Fibroblast of lung (primary cell): ENCODE measurements around the gene SORCS2. TPM values are rescaled to one million over a fixed set of nuclear protein-coding genes. Genes with fewer than 3 reads are reported as not detected.

ENCODE experiments used
- DNase-seq, 2 donors: peaks; one replicate each; pipeline versions ENCODE4 v3.0.0 to v3.0.0-alpha.2; 2010; ENCODE audit warnings: low read depth in 2 of 2
- H2AFZ ChIP-seq: 2 replicates; pipeline ENCODE4 v1.5.1; 2012; ENCODE audit warnings: low read length, control low read depth, inconsistent platforms
- H3K27ac ChIP-seq: 2 replicates; pipeline ENCODE4 v1.5.1; 2011; ENCODE audit warnings: low read length, control low read depth; ENCODE audit not compliant: insufficient read depth
- H3K27me3 ChIP-seq: 2 replicates; pipeline ENCODE4 v1.5.1; 2011; ENCODE audit warnings: mild to moderate bottlenecking, low read length; ENCODE audit not compliant: control insufficient read depth, insufficient read depth
- H3K36me3 ChIP-seq: 2 replicates; pipeline ENCODE4 v1.5.1; 2011; ENCODE audit warnings: low read length; ENCODE audit not compliant: control insufficient read depth, insufficient read depth
- H3K4me1 ChIP-seq: 2 replicates; pipeline ENCODE4 v1.5.1; 2011; ENCODE audit warnings: low read length; ENCODE audit not compliant: control insufficient read depth, insufficient read depth; ENCODE audit errors: extremely low read depth
- H3K4me2 ChIP-seq: 2 replicates; pipeline ENCODE4 v1.5.1; 2011; ENCODE audit warnings: low read length, control low read depth; ENCODE audit not compliant: insufficient read depth; ENCODE audit errors: extremely low read depth
- H3K4me3 ChIP-seq, 4 experiments: fragments of 200-600 bp in 1 of 4; sonication (generic) in 1 of 4; replicated peaks in 1 of 4; 2 replicates each; pipeline ENCODE4 v1.5.1; 2011 to 2016; ENCODE audit warnings: low read length in 4 of 4, low read depth in 3 of 4, mild to moderate bottlenecking in 3 of 4, control low read depth in 2 of 4, inconsistent platforms in 1 of 4, mixed read lengths in 1 of 4; ENCODE audit not compliant: insufficient read depth in 1 of 4; ENCODE audit errors: control extremely low read depth in 1 of 4
- H3K79me2 ChIP-seq: 2 replicates; pipeline ENCODE4 v1.5.1; 2012; ENCODE audit warnings: mild to moderate bottlenecking, low read length, inconsistent platforms; ENCODE audit not compliant: control insufficient read depth, insufficient read depth
- H3K9ac ChIP-seq: 2 replicates; pipeline ENCODE4 v1.5.1; 2011; ENCODE audit warnings: mild to moderate bottlenecking, low read length, control low read depth; ENCODE audit not compliant: insufficient read depth
- H3K9me3 ChIP-seq: 2 replicates; pipeline ENCODE4 v1.5.1; 2012; ENCODE audit warnings: low read depth, low read length; ENCODE audit not compliant: control insufficient read depth, insufficient read depth
- H4K20me1 ChIP-seq: 2 replicates; pipeline ENCODE4 v1.5.1; 2011; ENCODE audit warnings: low read length; ENCODE audit not compliant: control insufficient read depth, insufficient read depth; ENCODE audit errors: extremely low read depth
- CTCF ChIP-seq, 2 donors: IDR thresholded peaks in 1 of 2; conservative IDR thresholded peaks in 1 of 2; 1 replicate in 1 of 2; 2 replicates in 1 of 2; pipeline ENCODE4 v1.5.1; 2011 to 2012; ENCODE audit warnings: low read length in 2 of 2, control low read depth in 1 of 2, inconsistent platforms in 1 of 2, low read depth in 1 of 2, mild to moderate bottlenecking in 1 of 2
- EZH2 ChIP-seq: IDR thresholded peaks from 2 replicates; pipeline ENCODE4 v1.5.1; 2012; ENCODE audit warnings: low read length, control low read depth, mild to moderate bottlenecking; ENCODE audit errors: missing control alignments
- polyA plus RNA-seq, 2 donors: library from polyadenylated mRNA; depleted of rRNA in 1 of 2; stranded (reverse) in 1 of 2; unstranded in 1 of 2; fragments of >200 nt; gene quantifications; 2 replicates each; pipeline ENCODE4 v1.2.1, GENCODE V29; 2011 to 2012; ENCODE audit warnings: missing spikeins in 1 of 2
- total RNA-seq: library from RNA; depleted of rRNA; stranded (reverse); fragments of >200 nt; gene quantifications from 2 replicates; pipeline ENCODE4 v1.2.1, GENCODE V29; 2014

The SORCS2 gene
- total and polyA plus RNA-seq, 2 donors (not counting 1 experiment from before 2014, with no cell fraction given) = 0.17 to 0.41 TPM

- no peaks in the 10 kb centered on the region for H3K9me3 ChIP-seq
- no peaks in the 10 kb centered on the region for H3K36me3 ChIP-seq
- no peak overlapping the region for H3K4me2 ChIP-seq
- no peak overlapping the region for H3K9ac ChIP-seq
- no peaks in the 10 kb centered on the region for H3K4me1 ChIP-seq
- H2AFZ ChIP-seq = no peak overlapping the region
- no peak for DNase-seq
- no peaks in the 10 kb centered on the region for H4K20me1 ChIP-seq
- TF ChIP-seq CTCF (conservative IDR thresholded peaks at IDR 0.05 in 1 of 2, IDR thresholded peaks at IDR 0.05 in 1 of 2; ENCODE audit: low read depth in 1 of 2, low read length in 2 of 2) = no peak
- TF ChIP-seq EZH2 = no peak
- H3K27ac ChIP-seq = no peak overlapping the region
- H3K79me2 ChIP-seq = no peaks in the 10 kb centered on the region
- H3K27me3 ChIP-seq = no peaks in the 10 kb centered on the region
- H3K4me3 ChIP-seq = no peak overlapping the region
Measured at GRCh38 chr4:7315935-7316334, 123.6 kb downstream of the SORCS2 start.

DNA sequence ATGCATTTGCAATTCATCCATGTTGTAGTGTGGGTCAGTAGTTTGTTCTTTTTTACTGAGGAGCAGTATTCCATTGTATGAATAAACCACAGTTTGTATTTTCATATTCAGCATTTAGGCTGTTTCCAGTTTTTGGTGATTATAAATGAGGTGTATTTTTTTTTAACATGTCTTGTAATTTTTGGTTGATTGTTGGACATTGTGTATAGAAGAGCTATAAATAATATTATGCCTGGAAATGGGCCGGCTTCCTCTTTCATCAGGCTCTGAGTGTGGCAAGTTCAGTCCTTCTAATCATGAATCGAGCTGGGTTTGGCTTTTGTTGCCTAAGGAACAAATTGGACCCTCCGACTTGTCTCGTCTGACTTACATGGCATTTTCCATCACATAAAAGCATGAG lies 126.7 kb downstream of the SORCS2 start:
- Histone ChIP-seq H3K79me2 (no peaks in the 10 kb centered on the region), H3K9ac (no peak overlapping the region), H4K20me1 (no peaks in the 10 kb centered on the region), H3K4me3 (no peak overlapping the region), H3K27ac (no peak overlapping the region), H3K4me1 (no peaks in the 10 kb centered on the region), H3K27me3 (peaks cover 2% of the 10 kb centered on the region), H3K9me3 (no peaks in the 10 kb centered on the region), H3K4me2 (no peak overlapping the region), H3K36me3 (no peaks in the 10 kb centered on the region), H2AFZ (no peak overlapping the region)
- TF ChIP-seq CTCF (conservative IDR thresholded peaks at IDR 0.05 in 1 of 2, IDR thresholded peaks at IDR 0.05 in 1 of 2; ENCODE audit: low read depth in 1 of 2, low read length in 2 of 2) = no peak
- TF ChIP-seq EZH2 = no peak
- no peak for DNase-seq

DNA sequence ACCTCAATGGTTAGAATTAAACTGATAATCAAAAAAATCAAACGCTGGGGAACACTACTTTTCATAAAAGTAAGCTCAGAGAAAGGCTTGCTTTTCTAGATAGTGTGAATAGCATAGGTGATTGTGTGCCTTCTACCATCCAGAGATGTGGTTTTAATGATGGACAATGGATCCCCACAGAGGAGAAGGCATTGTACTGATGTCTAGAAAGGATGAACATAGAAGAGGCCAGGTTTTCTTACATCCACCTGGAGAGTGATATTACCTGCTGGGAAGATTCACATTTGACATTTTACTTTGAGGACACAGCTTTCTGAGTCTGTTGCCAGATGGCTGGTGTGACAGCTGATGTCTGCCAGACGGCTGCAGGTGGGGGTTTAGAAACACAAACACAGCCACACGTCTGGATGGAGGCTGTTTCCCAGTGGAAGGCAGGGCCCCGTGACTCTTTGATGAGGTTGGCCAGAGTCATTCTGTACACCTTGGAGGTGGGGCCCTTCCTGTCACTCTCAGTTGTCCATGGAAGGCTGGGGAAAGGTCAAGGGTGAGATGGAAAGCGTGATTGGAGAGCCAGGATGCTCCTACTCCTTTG lies 128.0 kb downstream of the SORCS2 start:
- Histone ChIP-seq H3K79me2 (no peaks in the 10 kb centered on the region), H3K9me3 (no peaks in the 10 kb centered on the region), H3K4me2 (no peak overlapping the region), H3K27me3 (peaks cover 2% of the 10 kb centered on the region), H3K36me3 (no peaks in the 10 kb centered on the region), H2AFZ (no peak overlapping the region), H4K20me1 (no peaks in the 10 kb centered on the region), H3K4me1 (no peaks in the 10 kb centered on the region), H3K9ac (no peak overlapping the region), H3K4me3 (no peak overlapping the region), H3K27ac (no peak overlapping the region)
- TF ChIP-seq EZH2 = no peak
- no peak for TF ChIP-seq CTCF (conservative IDR thresholded peaks at IDR 0.05 in 1 of 2, IDR thresholded peaks at IDR 0.05 in 1 of 2; ENCODE audit: low read depth in 1 of 2, low read length in 2 of 2)
- no peak for DNase-seq
